SU-DHL-6 (cell line): Measurements from ENCODE around the gene KCND3.

Experiments used
- EZH2phosphoT487 ChIP-seq: fragments of 200-600 bp; sonication (generic), shearing (Covaris generic); conservative IDR thresholded peaks from 2 replicates; pipeline ENCODE4 v1.6.1; 2018; ENCODE audit warnings: mild to moderate bottlenecking, antibody characterized with exemption, low read length, moderate library complexity, mixed read lengths
- TF ChIP-seq, protein P1 (sequence below): fragments of 200-600 bp; sonication (generic); IDR thresholded peaks from one replicate; pipeline ENCODE4 v1.5.1; 2017; ENCODE audit warnings: antibody characterized with exemption, mild to moderate bottlenecking, low read length, moderate library complexity; ENCODE audit not compliant: insufficient read depth, poor library complexity, severe bottlenecking

DNA sequence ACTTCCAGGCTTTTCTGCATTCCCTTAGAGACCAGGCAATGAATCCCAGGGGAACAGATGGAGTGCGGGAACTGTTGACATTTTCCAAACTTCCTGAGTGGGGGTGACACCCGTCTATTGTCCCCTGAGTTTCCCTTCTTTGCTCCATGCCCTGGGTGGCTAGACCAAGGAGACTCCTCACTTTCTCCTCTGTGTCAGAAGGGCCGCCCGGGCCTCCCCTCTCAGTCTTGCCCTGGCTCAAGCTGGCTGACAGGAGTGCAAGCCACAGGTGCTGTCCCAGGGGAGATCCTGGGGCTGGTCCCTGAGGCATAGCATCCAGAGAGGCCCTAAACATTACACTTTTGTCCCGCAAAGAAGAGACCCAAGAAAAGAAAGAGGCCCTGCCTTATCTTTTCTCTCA is 170.9 kb downstream of the KCND3 start:
- TF ChIP-seq, protein P1, sequence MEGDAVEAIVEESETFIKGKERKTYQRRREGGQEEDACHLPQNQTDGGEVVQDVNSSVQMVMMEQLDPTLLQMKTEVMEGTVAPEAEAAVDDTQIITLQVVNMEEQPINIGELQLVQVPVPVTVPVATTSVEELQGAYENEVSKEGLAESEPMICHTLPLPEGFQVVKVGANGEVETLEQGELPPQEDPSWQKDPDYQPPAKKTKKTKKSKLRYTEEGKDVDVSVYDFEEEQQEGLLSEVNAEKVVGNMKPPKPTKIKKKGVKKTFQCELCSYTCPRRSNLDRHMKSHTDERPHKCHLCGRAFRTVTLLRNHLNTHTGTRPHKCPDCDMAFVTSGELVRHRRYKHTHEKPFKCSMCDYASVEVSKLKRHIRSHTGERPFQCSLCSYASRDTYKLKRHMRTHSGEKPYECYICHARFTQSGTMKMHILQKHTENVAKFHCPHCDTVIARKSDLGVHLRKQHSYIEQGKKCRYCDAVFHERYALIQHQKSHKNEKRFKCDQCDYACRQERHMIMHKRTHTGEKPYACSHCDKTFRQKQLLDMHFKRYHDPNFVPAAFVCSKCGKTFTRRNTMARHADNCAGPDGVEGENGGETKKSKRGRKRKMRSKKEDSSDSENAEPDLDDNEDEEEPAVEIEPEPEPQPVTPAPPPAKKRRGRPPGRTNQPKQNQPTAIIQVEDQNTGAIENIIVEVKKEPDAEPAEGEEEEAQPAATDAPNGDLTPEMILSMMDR = no peak
- no peak for TF ChIP-seq EZH2phosphoT487
